Thoracic aorta (tissue), 2 donors: Measurements from ENCODE around the gene SLC7A1. TPM values are rescaled to one million over a fixed set of nuclear protein-coding genes. Genes with fewer than 3 reads are reported as not detected.

ENCODE experiments used
- ATAC-seq: fragments of 150-250 bp; one replicate; pipeline ENCODE4 v1.8.0; 2017; ENCODE audit warnings: low read depth; ENCODE audit not compliant: insufficient number of reproducible peaks, low FRiP score
- DNase-seq: peaks from one replicate; pipeline ENCODE4 v3.0.0-alpha.2; 2020; ENCODE audit warnings: low spot score
- H3K27ac ChIP-seq, 2 donors: fragments of 200-600 bp; sonication (generic); 1 replicate in 1 of 2; 2 replicates in 1 of 2; pipeline ENCODE4 v1.5.1; 2016; ENCODE audit warnings: mild to moderate bottlenecking in 2 of 2, moderate library complexity in 2 of 2
- H3K27me3 ChIP-seq: fragments of 200-600 bp; sonication (generic); replicated peaks from 2 replicates; pipeline ENCODE4 v1.6.0; 2016; ENCODE audit warnings: mild to moderate bottlenecking; ENCODE audit not compliant: insufficient read depth
- H3K36me3 ChIP-seq: fragments of 200-600 bp; sonication (generic); one replicate; pipeline ENCODE4 v1.5.1; 2016
- H3K4me1 ChIP-seq, 2 donors: fragments of 200-600 bp; sonication (generic); 1 replicate in 1 of 2; 2 replicates in 1 of 2; pipeline versions ENCODE4 v1.5.1 to v1.6.0; 2016; ENCODE audit warnings: low read depth in 2 of 2, mild to moderate bottlenecking in 1 of 2; ENCODE audit not compliant: control insufficient read depth in 1 of 2
- H3K4me3 ChIP-seq: fragments of 200-600 bp; sonication (generic); 2 replicates; pipeline ENCODE4 v1.5.1; 2016; ENCODE audit warnings: mild to moderate bottlenecking
- H3K9me3 ChIP-seq: fragments of 200-600 bp; sonication (generic); 2 replicates; pipeline ENCODE4 v1.5.1; 2016
- total RNA-seq, 2 donors: library from RNA; depleted of rRNA; stranded (reverse); fragments of >200 nt; gene quantifications; one replicate each; pipeline versions ENCODE4 v1.1.0 to v1.2.3, GENCODE V29; 2016
- TF ChIP-seq, protein P1 (sequence below): fragments of 200-600 bp; sonication (generic); IDR thresholded peaks from one replicate; pipeline ENCODE4 v1.5.1; 2019; ENCODE audit warnings: antibody characterized with exemption

The SLC7A1 gene
- total RNA-seq, 2 donors from 2014 or later, result 24.0 to 39.1 TPM

GRCh38 chr13:29543230-29544215 lies 52.0 kb downstream of the SLC7A1 start:
- no peaks in the 10 kb centered on the region for H3K27me3 ChIP-seq
- ATAC-seq, result no peak

GRCh38 chr13:29542381-29542780 lies 53.1 kb downstream of the SLC7A1 start:
- no peak for ATAC-seq

More at GRCh38 chr13:29543230-29544215, 52.0 kb downstream of the SLC7A1 start:
- Histone ChIP-seq H3K9me3 (no peaks in the 10 kb centered on the region), H3K4me1 (peaks cover 0 to 21% of the 10 kb centered on the region in 2 donors), H3K4me3 (no peak overlapping the region), H3K36me3 (no peaks in the 10 kb centered on the region), H3K27ac (no peak overlapping the region)
- DNase-seq, result no peak
- TF ChIP-seq, protein P1, sequence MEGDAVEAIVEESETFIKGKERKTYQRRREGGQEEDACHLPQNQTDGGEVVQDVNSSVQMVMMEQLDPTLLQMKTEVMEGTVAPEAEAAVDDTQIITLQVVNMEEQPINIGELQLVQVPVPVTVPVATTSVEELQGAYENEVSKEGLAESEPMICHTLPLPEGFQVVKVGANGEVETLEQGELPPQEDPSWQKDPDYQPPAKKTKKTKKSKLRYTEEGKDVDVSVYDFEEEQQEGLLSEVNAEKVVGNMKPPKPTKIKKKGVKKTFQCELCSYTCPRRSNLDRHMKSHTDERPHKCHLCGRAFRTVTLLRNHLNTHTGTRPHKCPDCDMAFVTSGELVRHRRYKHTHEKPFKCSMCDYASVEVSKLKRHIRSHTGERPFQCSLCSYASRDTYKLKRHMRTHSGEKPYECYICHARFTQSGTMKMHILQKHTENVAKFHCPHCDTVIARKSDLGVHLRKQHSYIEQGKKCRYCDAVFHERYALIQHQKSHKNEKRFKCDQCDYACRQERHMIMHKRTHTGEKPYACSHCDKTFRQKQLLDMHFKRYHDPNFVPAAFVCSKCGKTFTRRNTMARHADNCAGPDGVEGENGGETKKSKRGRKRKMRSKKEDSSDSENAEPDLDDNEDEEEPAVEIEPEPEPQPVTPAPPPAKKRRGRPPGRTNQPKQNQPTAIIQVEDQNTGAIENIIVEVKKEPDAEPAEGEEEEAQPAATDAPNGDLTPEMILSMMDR, result no peak

GRCh38 chr13:29541400-29541799 lies 54.1 kb downstream of the SLC7A1 start:
- Histone ChIP-seq H3K27ac (no peak overlapping the region), H3K27me3 (no peaks in the 10 kb centered on the region), H3K4me3 (no peak overlapping the region), H3K4me1 (peaks cover 0 to 8% of the 10 kb centered on the region in 2 donors), H3K9me3 (no peaks in the 10 kb centered on the region), H3K36me3 (no peaks in the 10 kb centered on the region)
- DNase-seq, result no peak
- TF ChIP-seq, protein P1, result no peak
- no peak for ATAC-seq

More at GRCh38 chr13:29542381-29542780, 53.1 kb downstream of the SLC7A1 start:
- peaks cover 0 to 18% of the 10 kb centered on the region in 2 donors for H3K4me1 ChIP-seq
- H3K9me3 ChIP-seq, result no peaks in the 10 kb centered on the region
- H3K4me3 ChIP-seq, result no peak overlapping the region
- no peak for DNase-seq
- H3K27me3 ChIP-seq, result no peaks in the 10 kb centered on the region
- H3K36me3 ChIP-seq, result no peaks in the 10 kb centered on the region
- TF ChIP-seq, protein P1, result no peak
- H3K27ac ChIP-seq, result no peak overlapping the region

DNA sequence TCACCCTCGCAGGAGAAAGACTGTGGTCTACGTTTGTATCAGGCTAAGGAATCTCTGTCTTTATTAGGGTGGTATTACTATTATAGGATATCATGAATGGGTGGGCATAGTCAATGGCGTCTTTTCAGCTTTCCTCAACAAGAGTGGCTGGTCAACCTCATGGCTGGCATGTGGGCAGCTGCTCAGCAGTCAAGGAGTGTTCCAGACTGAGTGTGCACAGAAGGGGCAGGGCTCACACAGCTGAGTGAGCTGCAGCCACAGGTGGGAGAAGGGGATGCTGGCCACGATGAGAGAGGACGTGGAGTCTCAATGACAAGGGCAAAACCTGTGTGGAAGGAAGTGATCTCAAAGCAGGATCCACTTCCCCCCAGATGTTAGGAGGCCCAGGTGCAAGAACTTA lies 54.7 kb downstream of the SLC7A1 start:
- no peaks in the 10 kb centered on the region for H3K9me3 ChIP-seq
- TF ChIP-seq, protein P1, result no peak
- DNase-seq, result no peak

DNA sequence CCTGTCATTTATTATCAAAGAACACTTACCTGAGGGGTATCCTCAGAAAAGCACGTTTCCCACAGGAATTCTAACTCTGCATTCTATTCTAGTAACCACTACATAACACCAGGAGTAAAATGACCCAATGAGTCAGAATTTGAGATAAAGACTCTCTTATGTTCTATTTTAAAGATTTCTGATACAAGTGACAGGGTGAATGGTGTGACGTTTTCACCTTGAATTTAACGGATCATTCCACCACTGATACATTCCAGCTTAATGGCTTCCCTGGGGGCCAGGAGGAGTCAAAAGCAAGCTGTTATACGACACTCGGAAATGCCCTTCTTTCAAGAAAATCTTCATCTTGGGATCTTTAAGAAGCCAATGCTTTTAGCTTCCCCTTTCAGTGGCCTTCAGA lies 55.2 kb downstream of the SLC7A1 start:
- H3K4me1 ChIP-seq, result no peaks in the 10 kb centered on the region
- DNase-seq, result no peak
- H3K4me3 ChIP-seq, result no peak overlapping the region
- ATAC-seq, result no peak
- TF ChIP-seq, protein P1, result no peak
- H3K27ac ChIP-seq, result no peak overlapping the region
- H3K9me3 ChIP-seq, result no peaks in the 10 kb centered on the region
- no peaks in the 10 kb centered on the region for H3K36me3 ChIP-seq
- H3K27me3 ChIP-seq, result no peaks in the 10 kb centered on the region

More for the DNA sequence above, 54.7 kb downstream of the SLC7A1 start:
- Histone ChIP-seq H3K36me3 (no peaks in the 10 kb centered on the region), H3K27ac (no peak overlapping the region), H3K4me3 (no peak overlapping the region), H3K4me1 (peaks cover 0 to 3% of the 10 kb centered on the region in 2 donors), H3K27me3 (no peaks in the 10 kb centered on the region)
- no peak for ATAC-seq
